GDM1 (cell line): ENCODE results near the gene RALGAPA2.
A peak's percentile ranks its signal among the peaks of the same experiment; 100 is the strongest.
"Not testable (repeated sequence)": the region's sequence is repeated elsewhere in the genome, so short reads cannot be mapped to it uniquely, and the experiment has no call there.

Source experiments
- DNase-seq: peaks from one replicate; lab custom pipeline; 2025; lab: John Stamatoyannopoulos, UW

The RALGAPA2 gene

DNA sequence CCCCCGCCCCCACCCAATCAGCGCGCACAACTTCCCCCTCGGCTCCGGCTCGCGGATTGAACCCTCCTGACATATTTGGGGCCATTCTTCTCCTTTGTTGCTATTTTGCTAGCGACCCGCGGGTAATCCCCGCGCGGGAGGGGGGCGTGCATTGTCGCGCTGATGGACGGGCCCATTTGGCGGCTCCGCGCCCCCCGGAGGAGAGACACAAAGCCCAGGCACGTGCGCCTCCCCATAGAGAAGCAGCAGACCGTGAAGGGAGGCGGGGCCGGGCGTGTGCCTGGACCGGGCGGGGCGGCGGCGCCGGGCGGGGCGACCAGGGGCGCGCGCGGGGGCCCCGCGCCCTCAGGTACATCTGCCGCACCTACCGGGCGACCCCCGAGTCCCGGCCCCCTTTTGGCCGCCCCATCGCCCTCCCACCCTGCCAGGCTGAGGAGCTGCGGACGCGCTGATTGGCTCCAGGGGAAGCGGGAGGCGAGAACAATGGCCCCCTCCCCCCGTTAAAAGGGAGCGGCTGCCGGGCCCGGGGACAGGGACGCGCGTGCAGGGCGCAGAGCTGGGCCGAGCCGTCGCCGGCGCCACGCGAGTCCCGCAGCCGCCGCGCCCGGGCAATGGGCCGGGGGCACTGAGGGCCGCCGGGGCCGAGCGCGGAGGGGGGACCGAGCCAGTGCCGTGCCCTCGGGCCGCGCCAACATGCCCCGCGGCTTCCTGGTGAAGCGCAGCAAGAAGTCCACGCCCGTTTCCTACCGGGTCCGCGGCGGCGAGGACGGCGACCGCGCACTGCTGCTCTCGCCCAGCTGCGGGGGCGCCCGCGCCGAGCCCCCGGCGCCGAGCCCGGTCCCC, 344.6 kb downstream of the RALGAPA2 start, which contains the start of gene INSM1:
TSS of gene INSM1 (plus strand) at position 530 of the 843 bp plus-strand sequence. CDS start at position 694, 164 bp downstream.
- no peak for DNase-seq

DNA sequence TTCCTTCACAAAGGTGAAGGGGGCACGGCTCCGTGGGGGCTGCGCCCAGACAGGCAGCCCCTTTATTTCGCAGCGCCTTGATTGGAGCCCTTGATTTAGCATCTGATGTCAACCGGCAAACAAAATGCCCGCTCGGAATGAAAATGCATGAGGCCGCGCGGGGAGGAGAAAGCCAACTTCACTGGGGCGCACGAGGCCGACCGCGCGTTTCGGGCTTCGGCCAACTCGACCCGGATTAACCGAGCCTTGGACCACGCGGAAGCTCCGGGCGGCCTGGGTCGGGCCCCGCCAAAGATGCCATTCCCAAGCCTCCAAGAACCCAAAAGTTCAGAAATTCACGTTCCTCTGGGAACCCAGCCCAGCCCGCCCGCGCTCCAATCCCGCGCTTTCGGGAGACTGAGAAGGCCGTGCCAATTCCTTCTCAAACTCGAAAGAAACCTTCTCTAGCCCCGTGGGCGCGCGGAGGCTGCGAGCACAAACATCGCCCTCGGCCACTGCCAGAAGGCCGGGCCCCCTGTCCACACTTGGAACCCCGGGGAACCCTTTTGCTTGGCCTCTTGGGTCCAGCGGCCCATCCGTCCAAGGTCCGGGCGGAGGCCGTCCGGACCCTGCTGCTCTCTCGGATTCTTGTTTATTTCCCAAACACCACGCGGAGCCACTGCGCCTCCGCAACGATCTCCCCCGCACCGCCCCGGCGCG, 345.4 kb downstream of the RALGAPA2 start:
- no peak for DNase-seq

DNA sequence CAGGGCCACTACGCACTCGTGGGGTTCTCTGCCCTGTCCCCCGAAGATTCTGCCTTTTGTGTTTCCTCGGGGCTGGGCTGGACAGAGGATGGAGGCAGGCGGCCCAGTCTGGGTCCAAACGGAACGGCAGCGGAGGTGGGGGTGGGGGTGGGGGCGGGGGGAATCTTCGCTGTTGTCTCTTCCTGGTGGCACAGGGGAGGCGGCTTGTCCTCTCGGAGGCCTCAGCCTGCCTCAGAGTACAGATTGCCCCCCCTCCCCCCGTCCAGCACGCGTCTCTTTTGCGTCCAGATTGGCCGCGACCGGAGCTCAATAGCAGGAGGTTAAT, 345.9 kb downstream of the RALGAPA2 start:
- no peak for DNase-seq

DNA sequence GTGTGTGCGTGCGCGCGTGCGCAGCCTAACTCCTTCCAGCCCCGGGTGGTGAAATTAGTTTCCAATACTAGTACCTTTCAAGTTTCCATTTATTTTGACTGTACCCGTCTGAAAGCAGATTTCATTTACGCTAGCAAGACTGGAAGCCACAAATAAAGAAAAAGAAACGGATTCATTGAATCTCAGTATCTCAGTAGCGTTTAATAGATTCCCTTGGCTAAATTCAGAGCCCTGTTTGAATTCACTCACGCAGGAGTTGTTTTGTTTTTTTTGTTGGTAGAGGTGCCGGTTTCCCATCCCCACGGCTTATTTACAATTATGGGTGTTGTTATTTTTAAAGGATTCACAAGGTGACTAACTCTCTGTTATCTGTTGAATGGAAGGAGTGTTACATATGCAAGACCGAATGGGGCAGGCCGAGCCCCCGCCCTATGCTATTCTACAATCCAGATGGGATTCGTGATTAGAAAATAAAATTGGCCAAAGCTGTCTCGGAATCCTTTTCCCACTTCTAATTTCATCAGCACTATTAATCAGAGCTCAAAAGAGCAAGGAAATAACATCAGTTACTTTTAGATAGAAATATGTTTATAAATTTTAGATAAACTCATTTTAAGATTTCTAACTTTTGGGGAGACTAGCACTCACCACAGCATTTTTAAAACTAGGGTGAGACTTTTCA, 346.8 kb downstream of the RALGAPA2 start:
- DNase-seq = no peak

DNA sequence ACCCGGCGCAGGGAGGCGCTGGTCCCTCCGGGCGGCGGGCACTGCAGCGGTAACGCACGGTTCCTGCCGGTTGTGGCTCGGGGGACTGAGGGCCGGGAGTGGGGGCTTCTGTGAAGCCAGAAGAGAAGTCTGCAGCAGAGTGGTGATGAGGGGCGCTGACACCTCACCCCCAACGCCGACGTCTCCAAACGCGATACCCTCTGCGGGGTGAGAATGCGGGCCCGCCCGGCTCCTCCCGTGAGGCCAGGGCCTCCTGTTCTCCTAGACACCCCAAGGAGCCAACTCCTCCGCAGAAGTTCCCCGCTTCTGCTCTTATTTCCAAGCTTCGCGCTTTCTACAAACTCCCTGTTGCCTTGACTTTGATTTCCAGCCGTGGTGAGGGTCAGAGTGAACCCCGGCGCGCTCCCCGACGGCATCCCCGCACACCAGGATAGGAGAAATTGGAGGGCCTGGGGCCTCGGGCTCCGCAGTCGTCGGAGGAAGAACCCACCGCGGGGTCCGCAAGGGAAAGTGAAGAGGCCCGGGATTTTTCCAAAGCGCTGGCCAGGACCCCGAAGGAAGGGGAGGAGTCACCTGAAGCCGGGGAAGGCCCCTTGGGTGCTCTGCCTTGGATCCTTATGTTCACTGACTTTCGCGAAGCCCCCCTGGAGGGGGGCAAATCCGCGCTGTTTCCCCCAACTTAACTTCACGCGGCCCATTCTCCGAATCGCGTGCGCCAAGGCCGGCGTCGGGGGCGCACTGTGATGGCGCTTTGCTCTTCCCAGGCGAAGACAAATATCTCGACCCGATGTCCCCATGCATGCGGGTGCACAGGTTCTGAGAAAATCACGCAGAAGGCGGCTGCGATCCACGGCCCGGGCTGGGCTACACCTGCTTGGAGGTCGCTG, 347.6 kb downstream of the RALGAPA2 start:
- DNase-seq = no peak

DNA sequence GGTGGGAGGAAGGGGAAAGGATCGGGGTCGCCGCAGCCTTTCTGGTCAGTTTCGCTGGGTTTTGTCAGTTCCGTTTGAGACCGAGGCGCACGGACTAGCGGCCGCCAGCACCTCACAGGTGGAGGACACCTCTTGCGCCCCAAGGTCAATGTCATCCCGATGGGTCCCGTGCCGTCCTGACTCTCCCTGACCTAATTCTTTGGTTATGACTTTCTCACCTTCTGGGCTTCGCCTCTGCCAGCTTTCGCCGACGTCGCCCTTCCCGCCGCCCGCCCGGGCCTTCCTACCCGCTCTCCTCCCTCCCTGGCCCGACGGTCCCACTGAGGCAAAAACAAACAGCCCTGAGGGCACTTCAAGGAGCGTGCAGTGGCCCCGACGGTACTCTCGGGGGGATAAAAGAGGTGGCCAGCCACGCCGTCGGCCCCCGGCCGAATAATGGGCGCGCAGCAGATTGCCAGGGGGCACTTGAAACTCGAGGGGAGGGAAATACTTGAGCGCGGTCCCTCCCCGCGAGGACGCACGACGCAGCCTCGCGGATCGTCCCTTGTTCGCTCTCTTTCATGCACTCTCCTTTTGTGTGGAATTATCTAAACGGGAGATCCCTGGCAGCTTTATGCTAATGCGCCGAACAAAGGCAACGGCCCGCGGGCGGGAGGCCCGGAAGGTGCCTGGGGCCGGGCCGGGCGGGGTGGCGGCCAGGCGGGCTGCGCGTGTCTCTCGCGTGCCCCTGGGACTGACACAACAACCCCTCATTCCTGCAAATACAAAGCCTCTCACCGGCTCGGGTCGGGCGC, 348.4 kb downstream of the RALGAPA2 start:
- no peak for DNase-seq

DNA sequence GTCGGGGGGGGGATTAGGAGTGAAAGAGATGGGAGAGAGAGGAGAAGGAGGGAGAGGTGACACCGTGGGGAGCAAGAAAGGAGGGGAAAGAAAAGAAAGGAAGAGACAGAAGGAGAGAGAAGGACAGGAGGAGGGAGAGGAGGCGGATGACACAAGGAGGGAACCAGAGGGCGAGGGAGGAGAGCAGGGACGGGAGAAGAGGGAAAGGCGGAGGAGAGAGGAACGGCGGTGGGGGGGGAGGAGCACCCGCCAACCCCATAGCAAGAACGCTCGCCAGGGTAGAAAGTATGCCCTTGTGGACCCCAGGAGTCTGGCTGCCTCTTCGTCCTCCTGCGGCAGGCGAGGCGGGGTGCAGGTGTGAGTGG, 349.0 kb downstream of the RALGAPA2 start:
- DNase-seq = no peak

DNA sequence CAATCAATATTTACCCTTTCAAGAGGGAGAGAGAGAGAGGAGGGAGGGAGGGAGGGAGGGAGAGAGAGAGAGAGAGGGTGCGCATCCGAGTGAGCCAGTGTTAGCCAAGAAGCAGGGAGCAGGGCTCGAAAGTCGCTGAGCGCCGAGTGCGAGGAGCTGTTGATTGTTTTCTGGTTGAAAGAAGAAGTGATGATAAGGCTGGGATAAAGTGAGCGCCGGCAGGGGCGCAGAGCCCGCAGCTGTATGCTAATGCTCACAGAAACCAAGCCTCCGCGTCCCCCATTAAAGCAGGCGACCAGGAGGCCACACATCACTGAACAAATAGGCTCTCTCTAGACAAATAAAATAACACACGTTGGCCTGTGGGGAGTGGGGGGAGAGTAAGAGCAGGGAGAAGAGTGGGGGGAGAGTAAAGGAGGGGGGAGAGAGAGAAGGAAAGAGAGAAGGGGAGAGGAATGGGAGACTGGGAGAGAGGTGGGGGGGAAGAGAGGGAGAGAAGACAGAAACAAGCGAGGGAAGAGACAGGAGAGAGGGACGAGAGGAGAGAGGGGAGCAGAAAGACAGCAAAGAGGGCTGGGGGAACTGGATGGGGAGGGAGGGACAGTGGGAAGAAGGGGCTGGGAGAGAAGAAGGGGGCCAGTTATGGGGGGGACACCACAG, 349.5 kb downstream of the RALGAPA2 start:
- DNase-seq = no peak

DNA sequence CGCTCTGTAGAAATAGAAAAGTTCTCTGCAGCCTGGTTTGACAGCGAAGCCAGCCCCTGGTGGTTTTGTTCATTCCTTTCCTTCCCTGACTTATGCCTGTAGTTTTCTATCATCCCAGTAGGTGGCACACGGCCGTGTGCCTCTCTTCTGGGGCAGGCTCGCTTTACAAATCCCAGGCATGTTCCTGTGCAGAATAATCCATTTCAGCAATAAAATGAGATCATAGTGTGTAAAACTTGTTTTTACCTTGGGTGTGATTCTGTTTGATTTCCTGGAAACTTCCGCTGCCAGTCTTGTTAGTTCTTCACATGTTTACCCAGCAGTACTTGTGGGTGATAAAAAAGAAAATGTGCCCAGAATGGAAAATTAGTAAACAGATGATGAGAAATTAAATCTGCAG, 352.0 kb downstream of the RALGAPA2 start:
- DNase-seq = peak; percentile 17

DNA sequence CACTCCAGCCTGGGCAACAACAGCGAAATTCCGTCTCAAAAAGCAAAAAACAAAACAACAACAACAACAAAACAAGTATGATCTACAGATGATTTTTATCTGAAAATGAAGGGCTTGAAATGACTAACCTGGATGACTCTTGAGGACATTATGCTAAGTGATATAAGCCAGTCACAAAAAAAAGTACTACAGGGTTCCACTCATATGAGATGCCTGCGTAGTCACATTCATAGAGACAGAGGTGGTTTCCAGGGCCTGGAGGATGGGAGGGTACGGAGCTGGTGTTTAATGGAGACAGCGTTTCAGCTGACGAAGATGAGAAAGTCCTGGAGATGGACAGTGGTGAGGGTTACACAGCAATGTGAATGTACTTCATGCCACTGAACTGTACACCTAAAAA, 352.8 kb downstream of the RALGAPA2 start:
- DNase-seq = no peak

DNA sequence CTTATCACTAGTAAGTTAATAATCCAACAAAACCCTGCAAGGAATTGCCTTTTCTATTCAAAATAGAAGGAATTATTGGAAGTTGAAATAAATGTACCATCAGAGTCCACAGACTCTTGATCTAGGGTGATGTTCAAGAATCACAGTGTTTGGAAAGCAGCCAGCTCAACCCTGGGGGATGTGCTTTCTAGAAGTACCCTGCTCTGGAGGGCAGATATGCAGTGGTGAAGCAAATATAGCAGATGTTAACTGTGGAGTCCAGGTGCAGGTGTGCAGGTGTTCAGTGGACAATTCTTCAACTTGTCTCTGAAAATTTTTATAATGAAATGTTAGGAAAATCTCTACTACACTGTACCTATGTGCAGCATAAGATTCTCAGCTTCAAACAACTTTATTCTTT, 353.6 kb downstream of the RALGAPA2 start:
- DNase-seq = no peak

DNA sequence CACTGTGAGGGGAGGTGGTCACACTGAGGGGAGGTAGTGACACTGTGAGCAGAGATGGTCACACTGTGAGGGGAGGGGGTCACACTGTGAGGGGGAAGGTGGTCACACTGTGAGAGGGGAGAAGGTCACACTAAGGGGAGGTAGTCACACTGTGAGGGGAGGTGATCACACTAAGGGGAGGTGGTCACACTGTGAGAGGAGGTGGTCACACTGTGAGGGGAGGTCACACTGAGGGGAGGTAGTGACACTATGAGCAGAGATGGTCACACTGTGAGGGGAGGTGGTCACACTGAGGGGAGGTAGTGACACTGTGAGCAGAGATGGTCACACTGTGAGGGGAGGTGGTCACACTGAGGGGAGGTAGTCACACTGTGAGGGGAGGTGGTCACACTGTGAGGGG, 356.9 kb downstream of the RALGAPA2 start:
- not testable (repeated sequence) for DNase-seq

DNA sequence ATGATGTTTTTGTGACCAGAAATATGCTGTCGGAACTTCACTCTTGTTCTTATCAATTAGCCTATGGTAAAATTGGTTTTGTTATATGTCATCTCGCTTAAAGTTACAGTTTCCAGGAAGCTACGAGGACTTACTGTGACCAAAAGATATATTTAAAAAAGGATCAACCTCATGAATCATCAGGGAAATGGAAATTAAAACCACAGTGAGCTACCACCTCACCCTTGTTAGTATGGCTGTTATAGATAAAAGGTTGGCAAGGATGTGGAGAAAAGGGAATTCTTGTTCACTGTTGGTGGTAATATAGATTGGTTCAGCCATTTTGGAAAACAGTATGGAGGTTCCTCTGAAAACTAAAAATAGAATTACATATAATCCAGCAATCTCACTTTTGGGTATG, 358.9 kb downstream of the RALGAPA2 start:
- DNase-seq = no peak

DNA sequence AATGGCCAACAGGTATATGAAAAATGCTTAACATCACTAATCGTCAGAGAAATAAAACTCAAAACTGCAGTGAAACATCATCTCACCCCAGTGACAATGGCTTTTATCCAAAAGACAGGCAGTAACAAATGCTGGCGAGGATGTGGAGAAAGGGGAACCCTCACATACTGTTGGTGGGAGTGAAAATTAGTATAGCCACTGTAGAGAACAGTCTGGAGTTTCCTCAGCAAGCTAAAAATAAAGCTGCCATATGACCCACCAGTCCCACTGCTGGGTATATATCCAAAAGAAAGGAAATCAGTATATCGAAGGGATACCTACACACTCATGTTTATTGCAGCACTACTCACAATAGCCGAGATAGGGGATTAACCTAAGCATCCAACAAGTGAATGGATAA, 368.0 kb downstream of the RALGAPA2 start:
- no peak for DNase-seq

DNA sequence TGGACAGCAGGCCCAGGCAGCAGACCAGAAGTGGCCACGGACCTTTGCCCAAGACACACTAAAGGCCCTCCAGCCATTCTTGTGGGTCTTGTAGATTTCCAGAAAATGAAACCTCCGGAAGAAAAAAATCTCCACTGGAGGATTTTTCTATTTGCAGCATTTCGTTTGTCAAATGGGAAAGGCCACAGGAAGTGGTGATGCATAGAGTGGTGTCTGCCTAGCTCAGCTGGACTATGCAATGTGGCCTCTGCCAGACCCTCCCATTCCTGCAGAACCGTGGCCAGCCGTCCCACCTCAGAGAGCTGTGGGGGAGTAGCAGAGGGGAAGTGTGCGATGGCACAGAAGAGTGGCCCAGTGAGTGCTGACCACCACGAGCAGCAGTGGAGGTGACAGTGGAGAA, 368.5 kb downstream of the RALGAPA2 start:
- DNase-seq = no peak
